Measurements from ENCODE around the gene UNC119B.

UNC119B gene

DNA sequence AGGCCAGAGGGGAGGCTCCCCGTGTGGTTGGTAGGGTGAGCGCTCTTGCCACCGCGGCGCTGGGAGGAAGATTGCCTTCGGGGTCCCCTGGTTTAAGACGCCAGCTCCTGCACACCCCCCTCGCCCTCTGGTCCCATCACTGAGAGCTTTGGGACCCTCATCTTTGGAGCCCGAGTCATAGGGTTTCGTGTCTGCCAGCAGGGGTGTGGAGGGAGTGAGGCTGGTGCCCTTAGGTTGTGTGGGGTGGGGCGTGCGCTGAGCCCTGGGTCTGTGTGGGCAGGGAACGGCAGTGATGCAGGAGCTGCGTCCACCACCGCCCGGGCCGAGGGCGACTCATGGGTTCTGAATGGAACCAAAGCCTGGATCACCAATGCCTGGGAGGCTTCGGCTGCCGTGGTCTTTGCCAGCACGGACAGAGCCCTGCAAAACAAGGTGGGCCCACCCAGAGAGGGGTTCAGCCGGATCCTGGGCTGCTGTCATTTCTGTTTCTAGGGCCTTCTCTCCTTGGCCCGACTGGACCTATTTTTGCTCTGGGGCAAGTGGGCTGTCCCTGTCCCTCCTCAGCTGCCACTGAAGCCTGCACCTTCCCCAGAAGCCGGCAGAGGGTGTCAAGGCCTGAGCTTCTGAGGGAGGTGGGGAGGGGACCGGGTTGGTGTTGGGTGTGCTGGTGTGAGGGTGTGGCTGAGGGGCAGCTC, 27.4 kb downstream of the UNC119B start:
- in situ Hi-C loops (cut with HindIII; ENCODE audit: low sequenced_read_pairs): no loop called here

DNA sequence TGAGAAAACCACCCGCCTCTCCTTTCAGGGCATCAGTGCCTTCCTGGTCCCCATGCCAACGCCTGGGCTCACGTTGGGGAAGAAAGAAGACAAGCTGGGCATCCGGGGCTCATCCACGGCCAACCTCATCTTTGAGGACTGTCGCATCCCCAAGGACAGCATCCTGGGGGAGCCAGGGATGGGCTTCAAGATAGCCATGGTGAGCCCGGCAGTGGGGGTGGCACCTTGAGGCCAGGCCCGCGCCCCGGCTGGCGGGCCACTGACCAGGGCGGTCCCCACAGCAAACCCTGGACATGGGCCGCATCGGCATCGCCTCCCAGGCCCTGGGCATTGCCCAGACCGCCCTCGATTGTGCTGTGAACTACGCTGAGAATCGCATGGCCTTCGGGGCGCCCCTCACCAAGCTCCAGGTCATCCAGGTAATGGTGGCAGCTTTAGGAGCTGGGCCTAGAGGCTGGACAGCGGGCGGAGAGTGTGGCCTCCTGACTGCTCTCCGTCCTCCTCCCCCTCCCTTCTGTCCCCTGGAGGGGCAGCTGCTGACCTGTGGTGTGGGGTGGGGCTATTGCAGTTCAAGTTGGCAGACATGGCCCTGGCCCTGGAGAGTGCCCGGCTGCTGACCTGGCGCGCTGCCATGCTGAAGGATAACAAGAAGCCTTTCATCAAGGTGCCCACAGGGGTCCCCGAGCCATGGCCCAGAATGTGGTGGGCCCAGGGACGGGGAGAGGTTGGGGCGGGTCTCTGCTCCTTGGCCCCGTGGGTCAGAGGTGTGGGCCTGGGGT, 28.2 kb downstream of the UNC119B start:
- in situ Hi-C loops (cut with HindIII; ENCODE audit: low sequenced_read_pairs): no loop called here

DNA sequence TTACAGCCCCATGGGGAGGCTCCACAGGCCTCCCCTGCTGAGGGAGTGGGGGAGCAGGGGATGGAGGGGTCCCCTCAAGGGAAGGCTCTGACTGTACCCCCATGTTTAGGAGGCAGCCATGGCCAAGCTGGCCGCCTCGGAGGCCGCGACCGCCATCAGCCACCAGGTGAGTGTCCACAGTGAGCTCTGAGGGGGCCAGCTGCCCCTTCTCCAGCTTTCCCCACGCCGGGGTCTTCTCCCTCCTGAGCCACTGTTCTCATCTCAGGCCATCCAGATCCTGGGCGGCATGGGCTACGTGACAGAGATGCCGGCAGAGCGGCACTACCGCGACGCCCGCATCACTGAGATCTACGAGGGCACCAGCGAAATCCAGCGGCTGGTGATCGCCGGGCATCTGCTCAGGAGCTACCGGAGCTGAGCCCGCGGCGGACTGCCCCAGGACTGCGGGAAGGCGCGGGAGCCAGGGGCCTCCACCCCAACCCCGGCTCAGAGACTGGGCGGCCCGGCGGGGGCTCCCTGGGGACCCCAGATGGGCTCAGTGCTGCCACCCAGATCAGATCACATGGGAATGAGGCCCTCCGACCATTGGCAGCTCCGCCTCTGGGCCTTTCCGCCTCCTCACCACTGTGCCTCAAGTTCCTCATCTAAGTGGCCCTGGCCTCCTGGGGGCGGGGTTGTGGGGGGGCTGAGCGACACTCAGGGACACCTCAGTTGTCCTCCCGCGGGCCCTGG, 28.9 kb downstream of the UNC119B start:
- in situ Hi-C loops (cut with HindIII; ENCODE audit: low sequenced_read_pairs): no loop called here

DNA sequence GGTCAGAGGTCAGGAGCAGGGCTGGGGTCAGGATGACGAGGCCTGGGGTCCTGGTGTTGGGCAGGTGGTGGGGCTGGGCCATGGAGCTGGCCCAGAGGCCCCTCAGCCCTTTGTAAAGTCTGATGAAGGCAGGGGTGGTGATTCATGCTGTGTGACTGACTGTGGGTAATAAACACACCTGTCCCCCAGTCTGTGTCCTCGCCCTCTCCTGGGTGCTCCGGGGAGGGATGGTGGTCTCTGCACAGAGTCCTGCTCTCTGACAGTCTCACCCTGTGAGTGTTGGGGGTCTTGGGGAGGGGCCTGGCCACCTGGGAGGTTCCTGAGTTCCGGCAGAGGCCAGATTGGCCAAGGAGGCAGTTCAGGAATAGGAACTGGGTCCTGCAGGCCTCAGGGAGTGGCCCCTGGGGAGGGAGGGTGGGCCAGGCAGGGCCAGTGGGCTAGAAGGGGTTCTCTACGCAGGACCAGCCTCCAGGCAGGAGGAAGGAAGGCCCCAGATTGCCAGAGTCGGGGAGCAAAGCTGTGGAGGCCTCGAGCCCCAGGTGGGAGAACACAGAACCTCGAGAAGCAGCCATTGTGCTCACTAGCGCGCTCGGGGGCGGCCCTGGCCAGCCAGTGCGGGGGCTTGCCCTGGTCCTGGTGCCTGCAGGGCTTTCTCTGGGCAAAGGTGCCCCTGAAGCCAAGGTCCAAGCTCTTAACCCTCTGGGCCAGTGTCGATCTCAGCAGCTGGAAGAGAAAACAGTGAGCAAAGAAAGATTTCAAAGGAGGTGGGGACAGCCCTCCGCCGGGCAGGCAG, 29.8 kb downstream of the UNC119B start:
- in situ Hi-C loops (cut with HindIII; ENCODE audit: low sequenced_read_pairs): no loop called here

DNA sequence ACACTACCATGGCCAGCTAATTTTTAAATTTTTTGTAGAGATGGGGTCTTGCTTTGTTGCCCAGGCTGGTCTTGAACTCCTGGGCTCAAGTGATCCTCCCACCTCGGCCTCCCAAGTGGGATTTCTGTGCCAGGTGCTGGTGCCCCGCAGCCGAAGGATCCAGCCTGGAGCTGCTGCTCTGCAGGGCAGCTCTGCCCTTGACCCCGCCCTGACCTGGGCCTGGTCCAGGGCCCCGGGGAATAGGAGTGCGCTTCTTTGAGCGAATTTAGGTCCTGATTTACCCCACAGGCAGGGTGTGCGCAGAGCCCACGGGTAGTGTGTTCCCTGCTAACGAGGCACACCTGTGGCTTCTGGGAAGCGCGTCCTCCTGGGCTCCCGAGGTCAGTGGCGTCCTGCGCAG, 30.6 kb downstream of the UNC119B start:
- in situ Hi-C loops (cut with HindIII; ENCODE audit: low sequenced_read_pairs): no loop called here

DNA sequence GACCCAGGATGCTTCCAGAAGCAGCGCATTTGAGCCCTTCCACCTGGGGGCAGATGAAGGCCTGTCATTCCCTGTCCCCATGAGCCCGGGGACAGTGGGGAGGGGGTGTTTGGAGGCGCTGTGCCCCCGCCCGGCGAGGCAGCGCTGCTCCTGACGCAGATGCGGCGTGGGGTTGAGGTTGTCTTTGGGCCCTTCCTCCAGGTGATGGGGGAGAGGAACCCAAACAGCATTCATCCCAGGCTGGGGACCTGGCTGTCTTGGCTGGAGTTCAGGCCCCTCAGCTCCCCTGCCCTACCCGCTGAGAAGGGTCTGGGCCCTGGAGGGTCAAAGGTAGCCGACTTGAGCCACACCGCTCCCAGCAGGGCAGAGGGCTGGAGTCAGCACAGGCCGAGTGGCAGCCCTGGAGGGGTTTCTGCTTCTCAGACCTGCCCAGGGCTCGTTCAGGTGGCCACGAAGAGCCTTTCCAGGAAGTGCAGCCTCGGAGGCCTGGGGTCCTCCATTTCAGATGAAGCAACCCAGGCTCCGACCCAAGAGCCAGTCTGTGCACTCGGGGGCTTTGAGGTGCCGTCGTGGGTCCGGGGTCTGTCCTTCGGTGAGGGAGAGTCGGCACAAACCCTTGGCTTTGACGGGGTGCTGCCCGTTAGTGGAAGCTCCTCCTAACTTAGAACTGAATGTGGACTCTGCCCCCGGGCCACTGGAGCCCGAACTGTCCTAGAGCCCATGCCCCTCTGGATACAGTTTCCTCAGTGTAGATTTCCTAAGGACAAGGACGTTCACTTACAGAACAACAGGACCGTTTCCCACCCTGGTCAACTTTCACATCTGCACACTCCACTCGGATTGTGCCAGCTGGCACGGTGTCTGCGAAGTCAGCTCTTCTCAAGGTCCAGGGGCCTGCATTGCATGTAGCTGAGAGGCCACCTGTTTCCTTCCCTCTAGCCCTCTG, 31.5 kb downstream of the UNC119B start:
- in situ Hi-C loops (cut with HindIII; ENCODE audit: low sequenced_read_pairs): no loop called here

DNA sequence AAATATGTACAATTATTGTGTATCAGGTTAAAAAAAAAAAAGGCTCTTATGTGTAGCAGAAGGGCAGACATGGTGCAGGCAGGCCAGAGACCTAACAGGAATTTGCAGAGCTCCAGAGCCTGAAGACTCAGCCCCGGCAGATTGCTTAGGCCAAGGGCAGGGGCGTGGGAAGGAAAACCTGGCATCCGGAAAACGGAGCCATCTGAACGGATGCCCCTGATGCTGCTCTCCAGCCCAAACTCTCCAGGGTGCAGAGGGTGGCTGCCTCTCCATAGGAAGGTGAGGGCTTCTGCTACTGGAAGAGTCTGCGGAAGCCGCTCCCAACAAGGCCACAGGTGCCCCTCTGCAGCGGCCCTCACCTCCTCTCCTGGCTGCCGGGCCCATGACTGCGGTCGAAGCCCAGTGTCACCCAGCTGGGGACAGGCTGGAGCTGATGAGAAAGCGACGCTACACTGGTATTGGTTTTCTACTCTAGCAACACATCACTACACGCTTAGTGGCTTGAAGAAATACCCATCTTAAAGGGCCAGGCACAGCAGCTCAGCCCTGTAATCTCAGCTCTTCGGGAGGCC, 34.8 kb downstream of the UNC119B start:
- in situ Hi-C loops (cut with HindIII; ENCODE audit: low sequenced_read_pairs): no loop called here

DNA sequence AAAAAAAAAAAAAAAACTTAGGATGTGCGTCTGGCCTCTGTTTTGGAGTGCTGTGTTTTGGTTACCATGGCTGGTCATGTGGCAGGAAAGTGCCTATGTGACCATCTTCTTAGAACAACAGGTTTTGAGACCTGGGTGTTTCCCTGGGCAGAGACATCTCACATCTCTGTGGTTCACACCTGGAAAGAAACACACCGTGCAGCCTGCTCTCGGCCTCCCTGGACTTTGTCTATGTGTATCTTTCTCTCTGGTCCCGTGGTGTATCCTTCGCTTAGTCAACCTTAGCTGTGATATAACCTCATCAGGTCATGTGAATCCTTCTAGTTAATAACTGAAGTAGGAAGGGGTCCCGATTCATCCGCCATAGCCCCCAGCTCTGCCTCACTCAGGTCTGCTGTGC, 38.0 kb downstream of the UNC119B start:
- in situ Hi-C loops (cut with HindIII; ENCODE audit: low sequenced_read_pairs): no loop called here

DNA sequence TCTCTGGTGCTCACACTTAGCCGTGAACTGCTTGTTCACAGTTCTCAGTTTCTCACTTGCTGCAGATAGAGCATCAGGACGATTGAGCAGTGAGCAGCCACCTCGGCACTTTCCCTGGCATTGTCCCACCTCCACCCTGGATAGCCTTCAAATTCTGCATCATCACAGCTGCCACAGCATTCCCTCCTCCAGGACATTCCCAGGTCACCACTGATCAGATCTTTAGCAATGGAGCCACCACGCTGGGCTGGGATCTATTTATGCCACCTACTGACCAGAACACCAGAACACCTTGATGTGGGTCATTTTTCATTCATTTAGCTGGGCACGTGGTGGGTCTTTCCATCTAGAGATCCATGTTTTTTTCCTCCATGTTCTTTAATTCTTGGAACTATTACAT, 39.0 kb downstream of the UNC119B start:
- in situ Hi-C loops (cut with HindIII; ENCODE audit: low sequenced_read_pairs): no loop called here

DNA sequence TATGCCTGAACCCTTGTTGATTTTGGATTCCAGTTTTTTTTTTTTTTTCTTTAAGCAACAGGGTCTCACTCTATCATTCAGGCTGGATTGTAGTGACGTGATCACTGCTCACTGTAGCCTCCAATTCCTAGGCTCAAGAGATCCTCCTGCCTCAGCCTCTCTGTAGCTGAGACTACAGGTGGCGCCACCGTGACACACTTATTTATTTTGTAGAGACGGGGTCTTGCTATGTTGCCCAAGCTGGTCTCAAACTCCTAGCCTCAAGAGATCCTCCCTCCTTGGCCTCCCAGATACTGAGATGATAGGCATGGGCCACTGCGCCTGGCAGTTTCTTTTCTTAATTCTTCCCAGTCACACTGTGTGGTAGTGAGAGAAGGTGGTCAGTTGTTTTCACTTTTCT, 40.5 kb downstream of the UNC119B start:
- in situ Hi-C loops (cut with HindIII; ENCODE audit: low sequenced_read_pairs): no loop called here

DNA sequence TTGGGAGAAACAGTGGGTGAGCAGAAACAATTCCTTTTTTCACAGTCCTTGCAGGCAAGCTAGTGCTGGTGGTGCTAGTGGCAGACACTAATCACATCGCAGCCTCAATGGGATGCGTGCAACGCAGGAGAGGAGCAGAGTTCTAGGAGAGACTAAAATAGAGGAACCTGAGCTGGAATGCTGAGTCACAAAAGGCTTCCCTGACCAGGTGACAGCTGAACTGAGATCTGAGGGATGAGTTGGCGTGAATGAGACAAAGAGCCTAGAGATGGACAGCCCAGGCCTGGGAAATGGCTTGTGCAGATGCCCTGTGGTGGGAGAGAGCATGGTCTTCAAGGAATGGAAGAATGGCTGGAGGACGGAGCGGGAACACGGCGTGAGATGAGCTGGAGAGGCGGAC, 41.1 kb downstream of the UNC119B start:
- in situ Hi-C loops (cut with HindIII; ENCODE audit: low sequenced_read_pairs): no loop called here

DNA sequence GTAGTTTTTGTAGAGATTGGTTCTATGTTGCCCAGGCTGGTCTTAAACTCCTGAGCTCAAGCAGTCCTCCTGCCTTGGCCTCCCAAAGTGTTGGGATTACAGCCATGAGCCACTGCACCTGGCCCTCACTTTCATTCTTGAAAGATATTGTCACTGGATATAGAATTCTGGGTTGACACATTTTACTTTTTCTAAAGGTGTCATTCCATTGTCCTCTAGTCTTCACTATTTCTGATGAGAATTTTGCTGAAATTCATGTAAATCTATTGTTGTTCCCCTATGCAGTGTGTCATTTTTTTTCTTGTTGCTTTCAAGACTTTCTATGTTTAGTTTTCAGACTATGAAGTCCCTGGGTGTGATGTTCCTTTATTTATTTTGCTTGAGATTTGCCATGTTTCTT, 44.5 kb downstream of the UNC119B start:
- in situ Hi-C loops (cut with HindIII; ENCODE audit: low sequenced_read_pairs): no loop called here

DNA sequence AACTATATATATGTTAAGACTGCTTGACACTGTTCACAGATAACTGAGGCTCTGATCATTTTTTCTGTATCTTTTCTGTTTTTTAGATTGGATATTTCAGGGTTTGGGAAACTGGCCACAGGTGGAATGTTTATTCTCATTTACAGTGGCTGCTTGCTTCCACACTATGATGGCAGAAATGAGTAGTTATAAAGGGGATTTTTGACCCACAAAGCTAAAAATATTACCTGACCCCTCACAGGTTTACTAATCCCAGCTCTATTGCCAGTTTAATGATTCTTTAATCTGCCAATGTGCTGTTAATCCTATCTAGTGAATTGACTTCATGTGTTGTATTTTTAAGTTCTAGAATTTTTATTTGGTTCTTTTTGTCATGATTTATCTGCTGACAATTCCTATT, 45.0 kb downstream of the UNC119B start:
- in situ Hi-C loops (cut with HindIII; ENCODE audit: low sequenced_read_pairs): no loop called here

DNA sequence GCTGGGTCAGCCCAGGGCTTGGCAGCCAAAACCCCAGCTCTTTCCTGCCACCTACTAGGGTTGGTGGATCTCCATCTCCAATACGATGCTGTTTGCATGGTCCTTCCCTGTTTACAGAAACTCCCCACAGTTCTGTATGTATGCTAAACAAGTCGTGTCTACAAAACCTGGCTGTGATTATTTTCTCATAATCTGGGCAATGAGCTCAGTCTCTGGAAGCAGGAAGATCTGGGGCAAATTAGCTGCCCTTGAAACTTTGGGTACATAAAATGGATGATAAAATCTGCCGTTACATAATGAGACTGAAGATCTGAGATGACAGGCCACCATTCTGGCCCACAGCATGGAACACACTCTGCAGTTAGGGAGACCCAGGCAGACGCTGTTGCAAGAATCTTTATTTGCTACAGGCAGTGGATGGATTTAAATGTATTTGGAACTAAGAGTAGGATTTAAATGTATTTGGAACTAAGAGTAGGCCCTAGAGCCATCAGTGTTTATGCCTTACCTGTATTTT, 47.0 kb downstream of the UNC119B start:
- in situ Hi-C loops (cut with HindIII; ENCODE audit: low sequenced_read_pairs): no loop called here

DNA sequence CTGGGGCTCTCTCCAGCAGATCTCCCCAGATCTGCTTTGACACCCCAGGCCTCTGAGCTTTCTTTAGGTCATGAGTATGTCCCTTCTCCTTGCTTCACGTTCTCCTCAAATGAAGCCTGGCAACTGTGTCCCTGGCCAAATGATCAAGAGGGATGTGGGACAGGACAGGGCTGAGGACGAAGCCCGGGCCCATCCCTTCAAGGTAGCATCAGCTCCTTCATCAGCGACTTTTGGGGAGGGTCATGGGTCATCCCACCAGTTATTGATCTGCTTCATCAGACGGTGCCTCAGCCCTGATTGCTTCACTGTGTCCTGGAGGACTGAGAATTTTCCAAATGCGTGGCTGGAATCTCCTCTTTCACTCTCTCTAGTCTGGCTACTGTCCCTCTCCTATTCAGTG, 47.7 kb downstream of the UNC119B start:
- in situ Hi-C loops (cut with HindIII; ENCODE audit: low sequenced_read_pairs): no loop called here

DNA sequence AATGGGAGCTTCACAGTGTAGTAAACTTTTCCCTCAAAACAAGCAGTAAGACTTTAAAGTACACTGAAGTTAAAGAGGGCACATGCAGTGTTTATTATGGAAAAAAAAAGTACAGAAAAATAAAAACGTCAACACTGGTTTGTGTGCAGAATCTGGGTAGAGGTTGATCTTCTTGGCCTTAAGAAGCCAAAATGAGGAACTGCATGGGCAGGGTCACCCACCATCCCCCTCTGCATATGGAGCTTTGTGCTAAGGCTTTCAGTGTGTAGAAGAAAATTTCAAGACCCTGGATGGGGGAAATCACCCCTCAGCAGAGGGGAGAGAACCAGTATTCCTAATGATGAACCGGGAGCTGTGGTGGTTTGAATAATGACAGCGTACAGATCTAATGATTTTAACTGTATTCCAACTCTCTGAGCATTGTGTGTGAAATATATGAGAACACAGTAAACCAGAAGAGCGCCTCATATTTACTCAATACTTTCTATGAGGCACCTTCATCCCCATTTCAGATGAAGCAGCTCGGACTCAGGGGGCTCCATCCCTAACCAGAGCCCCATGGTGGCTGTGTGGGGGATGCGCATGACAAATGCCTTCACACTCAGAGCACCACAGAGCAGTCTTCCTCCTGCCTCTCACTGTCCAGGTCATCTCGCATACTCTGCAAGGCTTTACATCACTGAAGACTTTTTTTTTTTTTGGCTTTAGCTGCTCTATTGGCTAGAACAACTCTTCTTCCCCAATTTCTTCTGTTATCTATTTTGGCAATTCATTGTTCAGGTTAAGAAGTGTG, 48.7 kb downstream of the UNC119B start:
- in situ Hi-C loops (cut with HindIII; ENCODE audit: low sequenced_read_pairs): no loop called here

DNA sequence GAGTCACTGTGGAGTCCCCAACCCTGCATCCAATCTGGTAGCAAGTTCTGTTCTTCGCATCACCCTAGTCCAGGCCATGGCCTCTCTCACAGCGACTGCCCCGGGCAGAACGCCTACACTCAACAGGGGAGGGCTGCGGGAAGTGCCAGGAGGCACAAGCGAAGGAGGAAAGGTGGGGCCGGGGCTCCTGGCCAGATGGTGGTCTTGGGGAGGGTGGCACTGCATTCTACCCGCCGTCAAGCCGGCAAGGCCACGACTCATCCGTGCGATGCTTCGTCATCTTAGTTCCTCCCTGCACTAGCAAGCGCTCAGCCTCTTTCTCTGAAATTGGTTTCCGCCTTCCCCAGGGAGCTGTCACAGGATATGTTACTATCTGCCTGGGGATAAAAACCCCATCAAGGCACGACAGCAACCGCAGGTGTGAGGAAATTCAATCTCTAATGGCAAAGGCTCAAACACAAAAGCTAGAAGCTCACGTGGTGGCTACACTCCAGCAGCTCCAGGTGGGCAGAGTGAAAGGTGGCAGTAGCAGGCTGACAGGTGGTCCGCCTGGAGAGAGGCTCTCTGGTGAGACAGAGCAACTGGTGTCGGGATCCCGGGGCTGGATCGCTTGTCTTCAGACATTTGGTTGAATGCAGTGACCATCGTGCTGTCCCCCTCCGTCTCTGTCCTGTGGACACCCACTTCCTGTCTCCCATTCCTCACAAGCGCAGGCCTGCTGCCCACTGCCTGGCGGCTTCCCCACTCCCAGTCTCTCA, 49.5 kb downstream of the UNC119B start:
- in situ Hi-C loops (cut with HindIII; ENCODE audit: low sequenced_read_pairs): loop anchor here (5.0 kb wide), 2 partner anchors 43 to 62 kb away; no protein-coding TSS in a partner anchor
